HG02759 (cell line): ENCODE data around the gene LTB4R2.
"Not testable (repeated sequence)": the region's sequence is repeated elsewhere in the genome, so short reads cannot be mapped to it uniquely, and the experiment has no call there.

Experiments
- ATAC-seq: cut with Tn5 transposase; IDR thresholded peaks from one replicate; pipeline ENCODE4 v1.9.1; 2021; ENCODE audit warnings: mild to moderate bottlenecking, moderate library complexity; ENCODE audit not compliant: unreplicated experiment

The LTB4R2 gene

DNA sequence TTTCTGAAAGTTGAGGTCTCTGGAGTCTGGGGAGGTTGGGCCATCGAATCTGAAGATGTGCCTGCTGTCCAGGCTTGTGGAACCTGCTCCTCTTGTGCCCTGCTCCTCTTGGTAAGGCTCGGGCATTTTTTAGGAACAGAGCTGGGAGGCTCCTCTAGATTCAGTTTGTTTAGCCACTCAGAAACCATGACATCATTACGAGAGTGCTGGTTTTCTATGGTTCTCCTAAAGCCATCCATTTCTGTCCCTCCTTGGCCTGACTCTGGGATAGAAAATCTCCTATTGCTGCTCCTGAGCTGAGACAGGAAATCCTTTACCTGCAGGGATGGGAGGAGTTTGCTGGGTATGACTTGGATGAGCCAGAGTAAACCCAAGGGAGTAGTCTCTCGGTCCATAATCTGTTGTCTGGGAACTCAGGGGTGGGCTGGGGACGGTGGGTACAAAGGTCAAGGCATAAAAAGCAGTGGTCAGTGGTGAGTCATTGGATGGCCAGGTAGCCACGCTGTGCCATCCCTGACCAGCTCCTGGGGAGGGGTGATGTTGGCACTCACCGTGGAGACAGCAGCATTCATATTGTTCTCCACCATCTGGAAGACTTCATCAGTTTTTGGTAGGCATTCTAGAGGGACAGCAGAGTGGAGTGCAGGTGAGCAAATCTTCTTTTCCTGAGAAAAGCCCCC, 27.3 kb downstream of the LTB4R2 start:
- ATAC-seq, result no peak

DNA sequence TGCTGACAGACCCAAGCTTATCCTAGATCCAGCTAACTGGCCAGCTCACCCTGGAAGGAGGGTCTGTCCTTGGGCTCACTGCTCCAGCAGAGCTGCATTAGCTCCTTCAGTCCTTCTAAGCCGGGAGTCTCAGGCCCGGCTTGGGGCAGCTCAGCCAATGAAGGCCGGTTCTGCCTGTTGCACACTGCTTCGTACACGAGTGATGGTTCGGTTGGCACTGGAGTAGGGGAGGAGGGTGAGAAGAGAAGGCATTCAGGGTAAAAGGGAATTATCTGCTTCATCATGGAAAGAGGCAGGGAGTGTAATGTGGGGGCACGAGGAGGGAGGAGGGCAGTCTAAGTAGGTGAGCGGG, 27.9 kb downstream of the LTB4R2 start:
- ATAC-seq, result no peak

DNA sequence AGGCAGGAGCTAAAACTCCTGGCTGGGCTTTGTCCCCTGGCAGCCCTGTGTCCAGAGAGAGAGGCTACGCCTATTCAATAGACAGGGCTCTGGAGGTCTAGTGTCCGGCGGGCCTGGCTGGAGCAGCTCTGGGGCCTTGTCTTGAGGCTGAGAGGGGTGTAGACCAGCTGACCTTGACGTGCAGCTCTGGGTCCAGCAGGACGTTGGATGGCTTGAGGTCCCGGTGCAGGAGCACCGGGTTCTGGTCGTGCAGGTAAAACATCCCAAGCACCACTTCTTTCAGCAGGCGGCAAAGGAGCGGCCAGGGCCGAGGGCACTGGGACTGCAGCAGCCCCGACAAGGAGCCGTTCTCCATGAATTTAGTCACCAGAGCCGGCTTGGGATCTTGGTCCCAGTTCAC, 28.9 kb downstream of the LTB4R2 start:
- no peak for ATAC-seq

DNA sequence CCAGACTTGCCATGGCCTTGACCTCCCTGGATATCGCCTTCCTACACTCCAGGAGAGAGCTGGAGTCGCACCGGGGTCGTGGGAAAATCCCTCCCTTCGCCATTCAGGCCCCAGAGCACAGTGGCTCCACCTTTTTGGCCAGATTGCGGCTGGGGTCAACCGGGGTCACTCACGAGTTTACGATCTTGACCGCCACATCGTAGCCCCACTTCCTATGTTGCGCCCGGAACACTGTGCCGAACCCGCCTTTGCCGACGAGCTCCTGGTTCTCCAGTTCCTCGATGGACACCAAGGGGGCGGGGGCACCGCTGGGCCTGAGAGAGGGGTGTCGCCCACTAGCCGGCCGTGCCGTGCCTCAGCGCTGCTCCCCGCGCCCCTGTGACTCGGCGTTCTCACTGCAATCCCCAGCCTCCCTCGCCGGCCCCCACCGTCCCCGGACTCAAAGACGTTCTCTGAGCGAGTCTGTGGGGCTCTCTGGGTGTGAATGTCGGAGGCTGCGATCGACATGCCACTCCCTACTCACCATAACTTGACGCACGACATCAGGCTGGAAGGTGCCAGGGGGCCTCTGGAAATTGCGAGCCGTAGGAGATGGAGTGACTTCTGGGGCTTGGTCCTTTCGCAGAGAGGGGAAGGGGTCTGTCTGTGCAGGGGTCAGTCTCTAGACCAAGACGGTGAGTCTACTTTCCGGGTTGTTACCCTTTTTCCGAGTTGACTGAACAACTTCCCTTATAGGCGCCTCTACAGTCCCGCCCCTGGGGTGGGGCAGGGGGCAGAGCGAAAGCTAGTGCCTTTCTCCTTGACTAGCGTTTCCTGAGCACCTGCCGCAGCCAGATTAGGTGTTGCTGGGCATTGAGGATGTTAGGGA, 29.6 kb downstream of the LTB4R2 start, which contains the start of gene RIPK3:
Gene RIPK3 (minus strand): TSS at position 708 of the 868 bp plus-strand sequence. CDS start 165 bp downstream, at position 543.
- ATAC-seq, result peak; percentile 89

DNA sequence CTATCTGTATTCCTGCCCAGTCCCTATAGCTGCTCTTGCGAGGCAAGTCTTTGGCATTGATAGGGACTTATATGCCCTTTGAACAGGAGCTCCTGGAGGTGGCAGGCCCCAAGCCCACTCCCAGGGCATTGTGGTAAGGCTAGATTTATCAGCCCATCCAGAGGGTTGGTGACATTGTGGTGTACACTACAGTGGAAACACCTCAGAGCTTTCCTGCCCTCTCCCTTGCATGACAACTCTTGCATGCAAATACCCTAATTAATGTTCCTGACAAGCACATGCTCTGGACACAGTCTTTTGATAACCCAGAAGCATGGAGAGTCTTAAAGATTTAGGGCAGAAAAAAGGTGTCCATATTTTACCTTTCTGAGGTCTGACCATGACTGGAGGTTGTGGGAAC, 30.7 kb downstream of the LTB4R2 start:
- no peak for ATAC-seq

DNA sequence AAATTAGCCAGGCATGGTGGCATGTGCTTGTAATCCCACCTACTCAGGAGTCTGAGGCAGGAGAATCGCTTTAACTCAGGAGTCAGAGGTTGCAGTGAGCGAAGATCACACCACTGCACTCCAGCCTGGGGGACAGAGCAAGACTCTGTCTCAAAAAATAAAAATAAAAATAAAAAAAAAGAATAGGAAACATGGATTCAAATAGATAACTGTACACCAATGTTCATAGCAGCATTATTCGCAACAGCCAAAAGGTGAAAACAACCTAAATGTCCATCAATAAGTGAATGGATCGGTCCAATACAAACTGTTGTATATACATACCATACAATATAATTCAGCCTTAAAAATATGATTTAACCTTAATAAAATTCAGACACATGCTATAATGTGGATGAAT, 32.9 kb downstream of the LTB4R2 start:
- ATAC-seq, result no peak

DNA sequence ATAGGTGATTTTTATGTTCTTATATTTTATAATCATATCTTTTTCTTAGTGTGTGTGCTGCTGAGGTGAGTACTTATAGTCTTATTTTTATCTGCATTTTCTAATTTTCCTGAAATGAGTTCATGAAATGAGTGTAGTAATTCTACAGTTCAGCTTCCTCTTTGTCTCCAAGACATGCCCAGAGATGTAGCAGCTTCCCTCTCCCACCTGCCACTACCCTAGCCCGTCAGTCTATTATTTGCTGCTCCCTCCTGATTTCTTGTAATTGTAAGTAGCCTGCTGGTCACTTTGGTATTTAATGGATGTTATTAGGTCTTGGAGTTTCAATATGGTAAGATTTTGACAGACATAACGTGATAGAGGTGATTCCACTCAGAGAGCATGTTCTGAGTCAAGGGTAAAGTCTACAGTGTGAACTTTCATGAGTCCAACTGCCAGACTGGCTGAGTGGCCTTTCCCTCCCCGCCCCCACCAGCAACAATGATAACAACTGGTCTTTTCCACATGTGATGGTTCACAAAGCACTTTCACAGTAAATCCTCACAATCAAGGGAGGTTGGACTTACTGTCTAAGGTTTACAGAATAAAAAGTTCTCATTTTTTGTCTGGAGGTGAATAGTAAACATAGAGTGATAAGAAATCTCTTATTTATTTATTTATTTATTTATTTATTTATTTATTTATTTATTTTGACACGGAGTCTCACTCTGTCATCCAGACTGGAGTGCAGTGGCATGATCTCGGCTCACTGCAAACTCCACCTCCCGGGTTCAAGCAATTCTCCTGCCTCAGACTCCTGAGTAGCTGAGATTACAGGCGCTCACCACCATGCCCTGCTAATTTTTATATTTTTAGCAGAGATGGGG, 34.1 kb downstream of the LTB4R2 start:
- no peak for ATAC-seq

DNA sequence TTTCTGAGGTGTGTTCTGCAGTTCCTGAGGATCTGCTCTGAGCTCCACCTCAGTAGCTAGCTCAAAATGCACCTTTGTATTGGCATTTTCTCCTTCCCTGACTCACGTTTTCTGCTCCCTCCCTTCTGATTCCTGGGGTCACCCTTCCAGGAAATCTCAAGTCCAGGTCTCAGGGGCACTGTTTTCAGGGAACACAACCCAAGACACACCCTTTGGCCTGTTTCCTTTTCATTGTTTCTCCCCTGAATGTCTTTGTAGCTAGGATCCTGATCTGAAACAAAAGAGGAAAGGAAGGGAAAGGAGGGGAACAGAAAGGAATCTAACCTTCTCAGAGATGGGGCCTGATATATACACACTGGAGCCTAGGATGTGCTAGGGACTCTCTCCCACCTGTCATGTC, 37.2 kb downstream of the LTB4R2 start:
- ATAC-seq, result no peak

DNA sequence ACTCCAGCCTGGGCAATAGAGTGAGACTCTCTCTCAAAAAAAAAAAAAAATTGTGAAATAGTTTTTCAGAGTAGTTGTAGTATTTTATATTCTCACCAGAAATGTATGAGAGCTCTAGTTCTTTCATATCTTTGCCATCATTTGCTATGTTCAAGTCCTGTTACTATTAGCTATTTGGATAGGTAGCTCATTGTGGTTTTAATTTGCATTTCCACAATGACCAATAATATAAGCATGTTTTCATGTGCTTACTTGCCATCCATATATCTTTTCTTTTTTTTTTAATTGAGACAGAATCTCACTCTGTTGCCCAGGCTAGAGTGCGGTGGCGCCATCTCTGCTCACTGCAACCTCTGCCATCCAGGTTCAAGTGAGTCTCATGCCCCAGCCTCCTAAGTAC, 38.2 kb downstream of the LTB4R2 start:
- ATAC-seq, result no peak

DNA sequence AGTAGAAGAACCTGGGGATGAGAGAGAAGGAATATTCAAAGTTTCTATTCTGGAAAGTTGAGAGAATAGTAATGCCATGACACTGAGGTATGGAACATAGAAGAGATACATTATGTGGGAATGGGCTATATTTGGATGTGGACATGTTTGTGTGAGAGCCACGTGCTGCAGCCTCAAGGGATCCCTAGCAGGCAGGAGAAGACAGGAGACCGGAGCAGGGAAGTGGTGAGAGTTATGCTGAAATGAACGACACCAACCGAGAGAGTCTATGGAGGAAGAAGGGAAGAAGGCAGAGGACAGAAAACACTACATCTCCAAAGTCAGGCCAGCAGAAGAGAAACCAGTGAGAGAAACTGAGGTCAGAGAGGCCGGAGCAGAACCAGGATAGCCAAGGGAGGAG, 39.8 kb downstream of the LTB4R2 start:
- ATAC-seq, result no peak

DNA sequence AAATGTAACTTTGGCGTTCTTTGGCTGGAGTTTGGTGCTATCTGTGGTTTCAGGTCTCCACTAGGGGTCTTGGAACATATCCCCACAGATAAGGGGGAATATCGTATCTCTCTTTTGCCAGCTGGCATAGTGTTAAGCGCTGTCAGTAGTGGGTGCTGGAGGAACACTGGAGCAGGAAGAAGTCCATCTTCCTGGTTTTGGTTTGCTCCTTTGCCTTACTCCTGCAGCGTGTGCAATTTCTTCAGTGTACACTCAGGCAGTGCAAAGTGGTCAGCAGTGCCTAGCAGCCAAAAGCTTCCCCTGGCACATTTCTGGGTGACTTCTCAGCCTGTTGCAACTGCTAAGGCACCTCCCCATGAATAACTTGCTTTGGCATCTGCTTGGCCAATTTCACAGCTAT, 41.6 kb downstream of the LTB4R2 start:
- ATAC-seq, result no peak

DNA sequence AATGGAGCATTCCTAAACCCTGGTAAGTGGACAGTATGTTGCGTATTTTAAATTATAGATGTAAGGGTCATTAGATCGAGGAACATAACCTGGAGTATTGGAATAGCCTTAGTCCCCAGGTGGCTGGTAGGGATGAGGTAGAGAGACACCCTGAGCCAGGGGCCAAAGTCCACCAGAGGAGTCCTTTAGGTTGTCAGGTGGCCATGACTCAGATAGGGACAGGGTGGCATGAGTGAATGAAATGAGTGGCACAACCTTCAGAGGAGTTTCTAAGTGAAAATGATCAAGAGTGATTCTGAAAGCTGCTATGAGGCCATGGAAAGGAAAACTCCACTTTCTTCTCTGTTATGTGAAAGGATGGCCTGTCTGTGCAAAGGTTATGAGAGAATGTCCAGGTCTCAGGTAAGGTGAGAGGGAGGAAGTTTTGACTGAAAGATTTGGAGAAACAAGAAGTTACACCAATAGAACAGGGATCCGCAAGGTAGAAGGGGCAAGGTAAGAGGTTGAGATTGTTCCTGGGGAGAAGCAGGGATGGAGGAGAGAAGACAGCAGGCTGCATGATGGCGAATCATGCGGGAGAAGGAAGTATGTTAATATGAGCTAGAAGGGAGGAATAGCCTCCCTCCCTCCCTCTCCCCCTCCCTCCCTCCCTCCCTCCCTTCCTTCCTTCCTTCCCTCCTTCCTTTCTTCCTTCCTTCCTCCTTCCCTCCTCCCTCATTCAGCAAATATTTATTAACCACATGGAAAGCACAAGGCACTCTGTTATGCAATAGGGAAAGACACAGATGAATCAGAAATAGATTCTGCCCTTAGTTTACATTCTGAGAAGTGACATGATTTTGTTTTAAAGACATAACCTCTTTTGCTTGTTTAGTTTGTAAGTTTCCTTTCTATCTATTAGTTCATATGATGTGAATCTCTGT, 43.9 kb downstream of the LTB4R2 start:
- no peak for ATAC-seq

DNA sequence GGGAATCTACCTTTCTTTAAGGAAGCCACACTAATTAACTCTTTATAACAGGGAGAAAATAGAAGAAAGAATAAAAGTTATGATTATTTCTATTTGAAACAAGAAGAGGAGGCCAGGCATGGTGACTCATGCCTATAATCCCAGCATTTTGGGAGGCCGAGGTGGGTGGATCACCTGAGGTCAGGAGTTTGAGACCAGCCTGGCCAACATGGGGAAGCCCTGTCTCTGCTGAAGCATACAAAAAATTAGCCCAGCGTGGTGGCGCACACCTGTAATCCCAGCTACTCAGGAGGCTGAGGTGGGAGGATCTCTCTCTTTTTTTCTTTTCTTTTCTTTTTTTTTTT, 44.5 kb downstream of the LTB4R2 start:
- ATAC-seq, result not testable (repeated sequence)

DNA sequence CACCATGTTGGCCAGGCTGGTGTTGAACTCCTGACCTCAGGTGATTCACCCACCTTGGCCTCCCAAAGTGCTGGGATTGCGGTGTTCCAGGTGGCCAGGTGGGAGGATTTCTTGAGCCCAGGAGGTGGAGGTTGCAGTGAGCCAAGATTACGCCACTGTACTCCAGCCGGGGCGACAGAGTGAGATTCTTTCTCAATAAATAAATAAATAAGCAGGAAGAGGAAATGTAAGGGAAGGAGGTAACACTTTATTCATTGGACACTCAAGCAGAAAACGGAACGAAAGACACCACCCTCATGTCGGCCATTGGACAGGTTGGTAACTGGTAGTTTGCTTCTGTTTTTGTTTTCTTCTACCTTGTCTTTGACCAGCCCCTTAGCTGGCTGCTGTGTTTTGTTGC, 45.1 kb downstream of the LTB4R2 start:
- ATAC-seq, result no peak

DNA sequence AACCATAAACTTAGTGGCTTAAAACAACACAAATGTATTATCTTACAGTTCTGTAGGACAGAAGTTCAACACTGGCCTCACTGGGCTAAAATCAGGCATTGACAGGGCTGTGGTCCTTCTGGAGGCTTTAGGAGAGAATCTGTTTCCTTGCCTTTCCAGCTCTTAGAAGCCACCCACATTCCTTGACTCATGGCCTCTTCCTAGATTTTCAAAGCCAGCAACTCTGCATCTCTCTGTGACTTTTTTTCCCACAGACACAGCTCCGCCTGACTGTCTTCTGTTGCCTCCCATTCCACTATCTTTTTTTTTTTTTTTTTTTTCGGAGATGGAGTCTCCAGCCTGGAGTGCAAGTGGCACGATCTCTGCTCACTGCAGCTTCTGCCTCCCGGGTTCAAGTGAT, 46.3 kb downstream of the LTB4R2 start:
- no peak for ATAC-seq

DNA sequence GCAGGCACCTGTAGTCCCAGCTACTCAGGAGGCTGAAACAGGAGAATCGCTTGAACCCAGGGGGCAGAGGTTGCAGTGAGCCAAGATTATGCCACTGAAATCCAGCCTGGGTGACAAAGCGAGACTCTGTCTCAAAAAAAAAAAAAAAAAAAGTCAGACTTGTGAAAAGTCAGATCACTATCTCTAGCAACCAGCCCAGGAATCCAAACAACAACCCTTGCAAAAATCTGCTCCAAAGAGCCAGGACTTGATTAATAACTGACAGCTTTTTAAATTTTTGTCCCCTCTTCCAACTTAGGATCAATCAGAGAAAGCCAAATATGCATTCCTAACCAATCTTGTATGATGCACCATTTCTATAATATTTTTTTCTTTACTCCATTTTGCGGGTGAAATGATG, 50.3 kb downstream of the LTB4R2 start:
- ATAC-seq, result no peak

DNA sequence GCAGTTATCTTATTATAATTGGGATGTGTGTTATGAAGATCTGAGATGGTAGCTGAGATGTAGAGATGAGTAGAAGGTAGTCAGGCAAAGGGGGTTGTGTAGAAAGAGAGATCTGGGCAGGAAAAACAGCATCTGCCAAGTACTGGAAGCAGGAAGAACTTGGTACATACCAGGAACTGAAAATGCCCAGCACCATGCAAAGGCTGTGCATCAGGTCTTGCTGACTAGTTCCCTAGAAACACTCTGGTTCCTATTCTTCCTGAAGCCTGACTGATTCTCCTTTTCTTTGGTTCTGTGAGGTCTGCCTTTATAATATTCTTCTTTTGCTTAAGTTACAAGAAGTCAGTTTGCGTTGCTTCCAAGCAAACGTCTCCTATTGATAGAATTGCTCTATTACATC, 51.4 kb downstream of the LTB4R2 start:
- ATAC-seq, result no peak
